Measurements from ENCODE around the gene KDM4C. TPM values are rescaled to one million over a fixed set of nuclear protein-coding genes. Genes with fewer than 3 reads are reported as not detected.
A peak's percentile ranks its signal among the peaks of the same experiment; 100 is the strongest.
"Not testable (repeated sequence)": the region's sequence is repeated elsewhere in the genome, so short reads cannot be mapped to it uniquely, and the experiment has no call there.

Gene KDM4C
- total and polyA plus RNA-seq, 2 donors (not counting 1 experiment from before 2014, with no cell fraction given) = 49.7 to 141 TPM

DNA sequence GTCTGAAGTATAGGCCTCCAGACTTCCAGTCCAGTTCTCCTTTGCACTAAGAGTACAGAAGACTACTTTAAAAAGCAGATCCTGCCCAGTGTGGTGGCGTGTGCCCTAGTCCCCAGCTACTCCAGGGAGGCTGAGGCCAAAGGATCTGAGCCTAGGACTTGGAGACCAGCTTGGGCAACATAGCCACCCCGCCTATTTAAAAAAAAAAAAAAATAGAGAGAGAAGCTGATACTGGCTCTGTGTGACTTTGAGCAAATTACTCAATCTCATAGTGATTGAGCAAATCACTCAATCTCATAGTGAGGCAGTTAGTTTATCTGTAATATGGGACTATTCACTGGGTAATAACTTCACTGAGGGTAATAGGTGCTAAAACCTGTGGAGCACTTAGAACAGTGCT is 43.6 kb upstream of the KDM4C start:
- CTCF ChIA-PET = no interaction called here
- no CpG with 5 or more reads among the region's 2 CpGs for WGBS (ENCODE audit: insufficient coverage)
- H3K27me3 Mint-ChIP-seq = no peaks in the 10 kb centered on the region

DNA sequence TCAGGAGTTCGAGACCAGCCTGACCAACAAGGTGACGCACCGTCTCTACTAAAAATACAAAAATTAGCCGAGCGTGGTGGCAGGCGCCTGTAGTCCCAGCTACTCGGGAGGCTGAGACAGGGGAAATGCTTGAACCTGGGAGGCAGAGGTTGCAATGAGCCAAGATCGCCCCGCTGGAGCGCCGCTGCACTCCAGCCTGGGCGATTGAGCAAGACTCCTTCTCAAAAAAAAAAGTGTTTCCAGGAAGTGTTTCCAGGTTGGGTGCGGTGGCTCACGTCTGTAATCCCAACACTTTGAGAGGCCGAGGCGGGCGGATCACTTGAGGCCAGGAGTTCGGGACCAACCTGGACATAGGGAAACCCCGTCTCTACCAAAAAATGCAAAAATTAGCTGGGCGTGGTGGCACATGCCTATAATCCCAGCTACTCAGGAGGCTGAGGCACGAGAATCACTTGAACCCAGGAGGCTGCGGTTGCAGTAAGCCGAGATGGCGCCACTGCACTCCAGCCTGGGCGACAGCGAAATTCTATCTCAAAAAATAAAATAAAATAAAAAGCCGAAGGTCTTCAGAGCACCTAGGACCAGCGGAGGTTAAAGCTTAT is 42.5 kb upstream of the KDM4C start:
- Mint-ChIP-seq H3K4me1 (peaks cover 17% of the 10 kb centered on the region), H3K27ac (peak overlapping the region; percentile 91), H3K4me3 (peak overlapping the region; percentile 90)
- H3K79me2 ChIP-seq (ENCODE audit: control insufficient read depth, insufficient read depth, low read length); H3K9me3 ChIP-seq (ENCODE audit: control extremely low read depth in 1 of 3, control insufficient read depth in 2 of 3, insufficient read depth in 1 of 3, low read length in 2 of 3); H3K9me3 Mint-ChIP-seq (ENCODE audit: insufficient read depth); H3K27me3 ChIP-seq (replicated peaks in 1 of 4; ENCODE audit: control extremely low read depth in 1 of 4, control insufficient read depth in 3 of 4, insufficient read depth in 4 of 4, low read length in 3 of 4); H3K27me3 Mint-ChIP-seq; H3K36me3 ChIP-seq (replicated peaks in 1 of 2; ENCODE audit: control extremely low read depth in 1 of 2, control insufficient read depth in 1 of 2, extremely low read depth in 1 of 2, insufficient read depth in 2 of 2, low read length in 1 of 2); ATAC-seq (ENCODE audit: low read depth); intact Hi-C loops (cut with micrococcal nuclease); DNase-seq; H4K20me1 ChIP-seq (ENCODE audit: control insufficient read depth, insufficient read depth, low read length, poor library complexity, severe bottlenecking): not testable (repeated sequence)
- H2AFZ ChIP-seq (ENCODE audit: insufficient read depth, low read depth, low read length, poor library complexity, severe bottlenecking) = peak overlapping the region; percentile 96
- peak overlapping the region in 4 of 5 experiments; percentile 48 to 77 (median 66) for H3K4me3 ChIP-seq (ENCODE audit: control extremely low read depth in 1 of 5, extremely low read depth in 1 of 5, insufficient read depth in 1 of 5, low read depth in 2 of 5, low read length in 4 of 5)
- peak overlapping the region; percentile 83 for H3K4me2 ChIP-seq (replicated peaks; ENCODE audit: low read depth, low read length, poor library complexity, severe bottlenecking)
- 97% methylated on average over 25 of the region's 28 CpGs for WGBS (ENCODE audit: insufficient coverage)
- H3K27ac ChIP-seq (ENCODE audit: low read length in 2 of 2) = peak overlapping the region; percentile 58 to 76
- H3K9ac ChIP-seq (ENCODE audit: low read length) = peak overlapping the region; percentile 71
- H3K4me1 ChIP-seq (ENCODE audit: control insufficient read depth in 2 of 2, insufficient read depth in 2 of 2, low read length in 2 of 2) = peaks cover 6 to 16% of the 10 kb centered on the region in 2 donors
- ChIA-PET POLR2A (interaction anchor here (1.0 to 3.3 kb wide), 5 partner anchors 10 to 42 kb away, joined by 3 to 30 read pairs (median 13); partner anchors contain the start of gene KDM4C), CTCF (interaction anchor here (0.7 to 1.7 kb wide), 7 partner anchors 16 to 130 kb away, joined by 3 to 10 read pairs (median 3); no protein-coding TSS in a partner anchor)

More for the DNA sequence above, 43.6 kb upstream of the KDM4C start:
- no peak for ATAC-seq (ENCODE audit: low read depth)
- no peaks in the 10 kb centered on the region for H4K20me1 ChIP-seq (ENCODE audit: control insufficient read depth, insufficient read depth, low read length, poor library complexity, severe bottlenecking)
- no peak for DNase-seq
- POLR2A ChIA-PET = interaction anchor here (3.3 kb wide), 1 partner anchor 32 kb away, joined by 29 read pairs; no protein-coding TSS in a partner anchor
- H3K27me3 ChIP-seq (replicated peaks in 1 of 4; ENCODE audit: control extremely low read depth in 1 of 4, control insufficient read depth in 3 of 4, insufficient read depth in 4 of 4, low read length in 3 of 4) = no peaks in the 10 kb centered on the region
- H3K9me3 ChIP-seq (ENCODE audit: control extremely low read depth in 1 of 3, control insufficient read depth in 2 of 3, insufficient read depth in 1 of 3, low read length in 2 of 3) = peaks cover 0 to 4% (median 0%) of the 10 kb centered on the region in 3 donors
- Mint-ChIP-seq H3K9me3 (ENCODE audit: insufficient read depth) (no peaks in the 10 kb centered on the region), H3K27ac (no peak overlapping the region), H3K4me1 (peaks cover 17% of the 10 kb centered on the region), H3K4me3 (no peak overlapping the region)
- H3K4me3 ChIP-seq (ENCODE audit: control extremely low read depth in 1 of 5, extremely low read depth in 1 of 5, insufficient read depth in 1 of 5, low read depth in 2 of 5, low read length in 4 of 5) = no peak overlapping the region
- no peak overlapping the region for H3K27ac ChIP-seq (ENCODE audit: low read length in 2 of 2)
- peaks cover 6 to 16% of the 10 kb centered on the region in 2 donors for H3K4me1 ChIP-seq (ENCODE audit: control insufficient read depth in 2 of 2, insufficient read depth in 2 of 2, low read length in 2 of 2)
- no peaks in the 10 kb centered on the region for H3K36me3 ChIP-seq (replicated peaks in 1 of 2; ENCODE audit: control extremely low read depth in 1 of 2, control insufficient read depth in 1 of 2, extremely low read depth in 1 of 2, insufficient read depth in 2 of 2, low read length in 1 of 2)
- H3K4me2 ChIP-seq (replicated peaks; ENCODE audit: low read depth, low read length, poor library complexity, severe bottlenecking) = no peak overlapping the region
- intact Hi-C loops (cut with micrococcal nuclease) = no loop called here
- no peaks in the 10 kb centered on the region for H3K79me2 ChIP-seq (ENCODE audit: control insufficient read depth, insufficient read depth, low read length)
- TF ChIP-seq EZH2 (IDR thresholded peaks at IDR 0.05; ENCODE audit: borderline replicate concordance, insufficient read depth, low read depth, low read length, poor library complexity, severe bottlenecking) = no peak
- TF ChIP-seq, protein P1, sequence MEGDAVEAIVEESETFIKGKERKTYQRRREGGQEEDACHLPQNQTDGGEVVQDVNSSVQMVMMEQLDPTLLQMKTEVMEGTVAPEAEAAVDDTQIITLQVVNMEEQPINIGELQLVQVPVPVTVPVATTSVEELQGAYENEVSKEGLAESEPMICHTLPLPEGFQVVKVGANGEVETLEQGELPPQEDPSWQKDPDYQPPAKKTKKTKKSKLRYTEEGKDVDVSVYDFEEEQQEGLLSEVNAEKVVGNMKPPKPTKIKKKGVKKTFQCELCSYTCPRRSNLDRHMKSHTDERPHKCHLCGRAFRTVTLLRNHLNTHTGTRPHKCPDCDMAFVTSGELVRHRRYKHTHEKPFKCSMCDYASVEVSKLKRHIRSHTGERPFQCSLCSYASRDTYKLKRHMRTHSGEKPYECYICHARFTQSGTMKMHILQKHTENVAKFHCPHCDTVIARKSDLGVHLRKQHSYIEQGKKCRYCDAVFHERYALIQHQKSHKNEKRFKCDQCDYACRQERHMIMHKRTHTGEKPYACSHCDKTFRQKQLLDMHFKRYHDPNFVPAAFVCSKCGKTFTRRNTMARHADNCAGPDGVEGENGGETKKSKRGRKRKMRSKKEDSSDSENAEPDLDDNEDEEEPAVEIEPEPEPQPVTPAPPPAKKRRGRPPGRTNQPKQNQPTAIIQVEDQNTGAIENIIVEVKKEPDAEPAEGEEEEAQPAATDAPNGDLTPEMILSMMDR (IDR thresholded peaks at IDR 0.05) = no peak
- no peak overlapping the region for H3K9ac ChIP-seq (ENCODE audit: low read length)
- H2AFZ ChIP-seq (ENCODE audit: insufficient read depth, low read depth, low read length, poor library complexity, severe bottlenecking) = no peak overlapping the region
